ENCODE results near the gene CLDN8.

DNA sequence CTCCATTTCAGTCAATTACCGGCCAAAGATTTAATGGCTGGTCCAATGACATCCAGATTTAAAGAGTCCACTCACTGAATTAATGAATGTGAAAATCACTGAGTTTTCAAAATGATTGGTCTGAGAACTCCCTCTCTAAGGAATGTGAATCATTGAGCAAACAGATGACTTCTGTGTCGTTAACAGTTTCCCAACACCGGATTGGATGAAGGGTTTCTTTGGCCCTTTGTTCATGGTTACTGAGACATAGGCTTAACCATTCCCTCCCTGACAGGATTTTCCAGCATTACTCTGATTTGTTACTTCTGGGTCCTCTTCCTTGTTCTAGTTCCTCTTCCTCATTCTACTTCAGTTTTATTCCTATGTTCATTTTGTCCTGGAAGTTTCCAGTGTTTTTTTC, 47.8 kb downstream of the CLDN8 start:
- TF ChIP-seq, protein P1, sequence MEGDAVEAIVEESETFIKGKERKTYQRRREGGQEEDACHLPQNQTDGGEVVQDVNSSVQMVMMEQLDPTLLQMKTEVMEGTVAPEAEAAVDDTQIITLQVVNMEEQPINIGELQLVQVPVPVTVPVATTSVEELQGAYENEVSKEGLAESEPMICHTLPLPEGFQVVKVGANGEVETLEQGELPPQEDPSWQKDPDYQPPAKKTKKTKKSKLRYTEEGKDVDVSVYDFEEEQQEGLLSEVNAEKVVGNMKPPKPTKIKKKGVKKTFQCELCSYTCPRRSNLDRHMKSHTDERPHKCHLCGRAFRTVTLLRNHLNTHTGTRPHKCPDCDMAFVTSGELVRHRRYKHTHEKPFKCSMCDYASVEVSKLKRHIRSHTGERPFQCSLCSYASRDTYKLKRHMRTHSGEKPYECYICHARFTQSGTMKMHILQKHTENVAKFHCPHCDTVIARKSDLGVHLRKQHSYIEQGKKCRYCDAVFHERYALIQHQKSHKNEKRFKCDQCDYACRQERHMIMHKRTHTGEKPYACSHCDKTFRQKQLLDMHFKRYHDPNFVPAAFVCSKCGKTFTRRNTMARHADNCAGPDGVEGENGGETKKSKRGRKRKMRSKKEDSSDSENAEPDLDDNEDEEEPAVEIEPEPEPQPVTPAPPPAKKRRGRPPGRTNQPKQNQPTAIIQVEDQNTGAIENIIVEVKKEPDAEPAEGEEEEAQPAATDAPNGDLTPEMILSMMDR (IDR thresholded peaks at IDR 0.05): no peak
- no peak for TF ChIP-seq POLR2AphosphoS5 (IDR thresholded peaks at IDR 0.05)
